GM23338 (cell line): ENCODE data around the gene TMPRSS5. TPM values are rescaled to one million over a fixed set of nuclear protein-coding genes. Genes with fewer than 3 reads are reported as not detected.

Experiments used
- ATAC-seq: fragments of 200-7000 bp; cut with Tn5 transposase; 3 replicates; pipeline ENCODE4 v1.9.1; 2020
- DNase-seq: peaks from one replicate; pipeline ENCODE4 v3.0.0-alpha.2; 2015; ENCODE audit warnings: low spot score
- H2AFZ ChIP-seq: fragments of 200-600 bp; sonication (generic); 2 replicates; pipeline ENCODE4 v1.8.0; 2016; ENCODE audit warnings: antibody characterized with exemption, mild to moderate bottlenecking, moderate library complexity
- H3F3A ChIP-seq: fragments of 200-600 bp; sonication (generic); replicated peaks from 2 replicates; pipeline ENCODE4 v1.8.0; 2017; ENCODE audit warnings: antibody characterized with exemption, mixed run types, low read depth
- H3K27ac ChIP-seq: fragments of 200-600 bp; sonication (generic); 2 replicates; pipeline ENCODE4 v1.6.1; 2016; ENCODE audit warnings: low read depth
- H3K27me3 ChIP-seq: fragments of 200-600 bp; sonication (generic); 2 replicates; pipeline ENCODE4 v1.8.0; 2016; ENCODE audit warnings: mild to moderate bottlenecking, mixed run types, moderate library complexity; ENCODE audit not compliant: insufficient read depth
- H3K36me3 ChIP-seq: fragments of 200-600 bp; sonication (generic); 2 replicates; pipeline ENCODE4 v1.8.0; 2016; ENCODE audit warnings: mild to moderate bottlenecking; ENCODE audit not compliant: insufficient read depth
- H3K4me1 ChIP-seq: fragments of 200-600 bp; sonication (generic); 2 replicates; pipeline ENCODE4 v1.8.0; 2016; ENCODE audit warnings: mild to moderate bottlenecking, moderate library complexity; ENCODE audit not compliant: insufficient read depth
- H3K4me2 ChIP-seq: fragments of 200-600 bp; sonication (generic); 2 replicates; pipeline ENCODE4 v1.7.1; 2017; ENCODE audit warnings: mixed run types
- H3K4me3 ChIP-seq: fragments of 200-600 bp; sonication (generic); 2 replicates; pipeline ENCODE4 v1.6.1; 2016; ENCODE audit warnings: mixed run types
- H3K79me2 ChIP-seq: fragments of 200-600 bp; sonication (generic); replicated peaks from 2 replicates; pipeline ENCODE4 v1.8.0; 2017; ENCODE audit warnings: mild to moderate bottlenecking; ENCODE audit not compliant: insufficient read depth
- H3K9me2 ChIP-seq: fragments of 200-600 bp; sonication (generic); 2 replicates; pipeline ENCODE4 v1.8.0; 2017; ENCODE audit not compliant: insufficient read depth
- H4K20me1 ChIP-seq: fragments of 200-600 bp; sonication (generic); replicated peaks from 2 replicates; pipeline ENCODE4 v1.8.0; 2017; ENCODE audit warnings: mild to moderate bottlenecking; ENCODE audit not compliant: insufficient read depth
- H3K27ac Mint-ChIP-seq: 2 replicates; pipeline ENCODE4 v1.8.0; 2020; ENCODE audit warnings: inconsistent platforms, mild to moderate bottlenecking, moderate library complexity, mixed read lengths
- H3K27me3 Mint-ChIP-seq: 3 replicates; pipeline ENCODE4 v1.8.0; 2022; ENCODE audit warnings: low read depth, mild to moderate bottlenecking, moderate library complexity, mixed read lengths, inconsistent platforms; ENCODE audit not compliant: insufficient read depth, poor library complexity
- H3K36me3 Mint-ChIP-seq: 3 replicates; pipeline ENCODE4 v1.8.0; 2021; ENCODE audit warnings: low read depth, mild to moderate bottlenecking, inconsistent platforms, moderate library complexity, mixed read lengths
- H3K4me1 Mint-ChIP-seq: 3 replicates; pipeline ENCODE4 v1.8.0; 2020; ENCODE audit warnings: mild to moderate bottlenecking, inconsistent platforms, mixed read lengths
- H3K4me3 Mint-ChIP-seq: 3 replicates; pipeline ENCODE4 v1.8.0; 2021; ENCODE audit warnings: moderate library complexity, mild to moderate bottlenecking, inconsistent platforms, mixed read lengths
- H3K9me3 Mint-ChIP-seq: 3 replicates; pipeline ENCODE4 v1.8.0; 2020; ENCODE audit warnings: moderate library complexity, mild to moderate bottlenecking, inconsistent platforms, mixed read lengths
- JUNB ChIP-seq: IDR thresholded peaks from one replicate; pipeline ENCODE4 v1.6.1; 2016; ENCODE audit warnings: antibody characterized with exemption; ENCODE audit not compliant: unreplicated experiment
- POLR2AphosphoS5 ChIP-seq: IDR thresholded peaks from 2 replicates; pipeline ENCODE4 v1.6.1; 2016; ENCODE audit warnings: antibody characterized with exemption, low read depth
- ZNF114 ChIP-seq: fragments of 250-450 bp; sonication (Bioruptor Pico); IDR thresholded peaks from 2 replicates; pipeline ENCODE4 v1.5.0; 2020; ENCODE audit warnings: mild to moderate bottlenecking, moderate library complexity
- ZNF331 ChIP-seq: fragments of 250-450 bp; sonication (Bioruptor Pico); IDR thresholded peaks from 2 replicates; pipeline ENCODE4 v1.5.0; 2020; ENCODE audit warnings: low read depth, mild to moderate bottlenecking, moderate library complexity
- polyA plus RNA-seq: library from polyadenylated mRNA; unstranded; fragments of >200 nt; fragmentation: Nextera tagmentation; extraction: Ambion mirVana; gene quantifications from 2 replicates; pipeline ENCODE4 v1.2.1, GENCODE V29; 2016
- total RNA-seq: library from RNA; depleted of rRNA; stranded (reverse); fragments of >200 nt; shearing (Covaris generic); gene quantifications from 2 replicates; pipeline ENCODE4 v1.2.3, GENCODE V29; 2014
- TF ChIP-seq, protein P1 (sequence below), 2 experiments: fragments of 200-600 bp in 1 of 2; sonication (generic) in 1 of 2; conservative IDR thresholded peaks; 2 replicates each; pipeline versions ENCODE4 v1.5.1 to v1.6.1; 2016 to 2017; ENCODE audit warnings: antibody characterized with exemption in 2 of 2, low read depth in 2 of 2, mild to moderate bottlenecking in 2 of 2, moderate library complexity in 1 of 2
- TF ChIP-seq, protein P2 (sequence below): IDR thresholded peaks from one replicate; pipeline ENCODE4 v1.6.1; 2018; ENCODE audit warnings: antibody characterized with exemption; ENCODE audit not compliant: unreplicated experiment

TMPRSS5 gene
- total and polyA plus RNA-seq, 2 experiments from 2014 or later = not detected

DNA sequence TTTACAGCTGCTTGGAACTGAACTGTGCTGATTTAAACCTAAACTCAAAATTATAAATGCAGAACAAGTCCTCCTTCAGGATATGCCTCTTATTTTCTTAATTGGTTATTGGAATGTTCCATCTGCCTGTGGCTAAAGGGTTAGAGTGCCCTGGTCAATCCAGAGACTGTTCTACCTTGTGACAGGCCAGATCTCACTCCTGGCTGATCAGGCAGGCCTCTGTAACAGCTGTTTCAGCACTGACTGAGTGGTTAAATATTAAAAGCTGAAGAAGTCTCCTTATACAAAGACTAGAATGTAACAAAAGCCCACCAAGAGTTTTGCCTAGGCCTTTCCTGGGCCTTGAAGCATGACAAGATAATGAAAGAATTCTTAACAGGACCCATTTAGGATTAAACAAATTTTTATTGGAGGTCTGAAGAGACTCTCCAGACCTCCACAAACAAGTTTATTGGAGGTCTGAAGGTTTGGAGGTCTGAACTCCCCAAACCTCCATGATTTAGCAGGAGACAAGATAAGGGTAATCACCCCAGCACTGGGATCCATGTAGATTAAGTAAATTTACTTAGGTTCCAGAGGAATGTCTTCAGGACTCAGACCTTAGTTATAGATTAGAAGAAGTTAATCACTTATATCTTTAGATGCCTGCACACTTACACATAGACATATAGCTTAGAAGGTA lies 35.8 kb downstream of the TMPRSS5 start (continued):
- TF ChIP-seq, protein P1, sequence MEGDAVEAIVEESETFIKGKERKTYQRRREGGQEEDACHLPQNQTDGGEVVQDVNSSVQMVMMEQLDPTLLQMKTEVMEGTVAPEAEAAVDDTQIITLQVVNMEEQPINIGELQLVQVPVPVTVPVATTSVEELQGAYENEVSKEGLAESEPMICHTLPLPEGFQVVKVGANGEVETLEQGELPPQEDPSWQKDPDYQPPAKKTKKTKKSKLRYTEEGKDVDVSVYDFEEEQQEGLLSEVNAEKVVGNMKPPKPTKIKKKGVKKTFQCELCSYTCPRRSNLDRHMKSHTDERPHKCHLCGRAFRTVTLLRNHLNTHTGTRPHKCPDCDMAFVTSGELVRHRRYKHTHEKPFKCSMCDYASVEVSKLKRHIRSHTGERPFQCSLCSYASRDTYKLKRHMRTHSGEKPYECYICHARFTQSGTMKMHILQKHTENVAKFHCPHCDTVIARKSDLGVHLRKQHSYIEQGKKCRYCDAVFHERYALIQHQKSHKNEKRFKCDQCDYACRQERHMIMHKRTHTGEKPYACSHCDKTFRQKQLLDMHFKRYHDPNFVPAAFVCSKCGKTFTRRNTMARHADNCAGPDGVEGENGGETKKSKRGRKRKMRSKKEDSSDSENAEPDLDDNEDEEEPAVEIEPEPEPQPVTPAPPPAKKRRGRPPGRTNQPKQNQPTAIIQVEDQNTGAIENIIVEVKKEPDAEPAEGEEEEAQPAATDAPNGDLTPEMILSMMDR (conservative IDR thresholded peaks at IDR 0.05; ENCODE audit: low read depth in 2 of 2) = no peak
- TF ChIP-seq ZNF331 (CRISPR knock-in tag) = no peak

DNA sequence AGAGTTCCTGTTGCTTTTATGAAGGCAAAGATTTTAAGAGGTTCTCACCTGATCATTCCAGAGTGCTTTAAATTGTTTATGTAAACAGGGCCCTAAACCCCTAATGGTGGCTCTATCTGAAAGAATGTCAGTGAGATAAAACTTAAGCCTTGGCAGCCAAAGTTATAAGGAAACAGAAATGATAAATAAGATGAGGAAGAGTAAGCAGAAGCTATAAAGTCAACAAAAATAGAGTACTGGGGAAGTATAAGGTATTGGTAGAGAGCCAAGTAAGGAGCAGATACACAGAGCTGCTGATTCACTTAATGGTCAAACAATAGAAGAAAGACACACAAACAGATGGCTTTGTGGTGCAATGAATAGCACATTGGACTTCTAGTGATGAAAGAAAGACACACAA lies 37.9 kb downstream of the TMPRSS5 start:
- TF ChIP-seq, protein P2, sequence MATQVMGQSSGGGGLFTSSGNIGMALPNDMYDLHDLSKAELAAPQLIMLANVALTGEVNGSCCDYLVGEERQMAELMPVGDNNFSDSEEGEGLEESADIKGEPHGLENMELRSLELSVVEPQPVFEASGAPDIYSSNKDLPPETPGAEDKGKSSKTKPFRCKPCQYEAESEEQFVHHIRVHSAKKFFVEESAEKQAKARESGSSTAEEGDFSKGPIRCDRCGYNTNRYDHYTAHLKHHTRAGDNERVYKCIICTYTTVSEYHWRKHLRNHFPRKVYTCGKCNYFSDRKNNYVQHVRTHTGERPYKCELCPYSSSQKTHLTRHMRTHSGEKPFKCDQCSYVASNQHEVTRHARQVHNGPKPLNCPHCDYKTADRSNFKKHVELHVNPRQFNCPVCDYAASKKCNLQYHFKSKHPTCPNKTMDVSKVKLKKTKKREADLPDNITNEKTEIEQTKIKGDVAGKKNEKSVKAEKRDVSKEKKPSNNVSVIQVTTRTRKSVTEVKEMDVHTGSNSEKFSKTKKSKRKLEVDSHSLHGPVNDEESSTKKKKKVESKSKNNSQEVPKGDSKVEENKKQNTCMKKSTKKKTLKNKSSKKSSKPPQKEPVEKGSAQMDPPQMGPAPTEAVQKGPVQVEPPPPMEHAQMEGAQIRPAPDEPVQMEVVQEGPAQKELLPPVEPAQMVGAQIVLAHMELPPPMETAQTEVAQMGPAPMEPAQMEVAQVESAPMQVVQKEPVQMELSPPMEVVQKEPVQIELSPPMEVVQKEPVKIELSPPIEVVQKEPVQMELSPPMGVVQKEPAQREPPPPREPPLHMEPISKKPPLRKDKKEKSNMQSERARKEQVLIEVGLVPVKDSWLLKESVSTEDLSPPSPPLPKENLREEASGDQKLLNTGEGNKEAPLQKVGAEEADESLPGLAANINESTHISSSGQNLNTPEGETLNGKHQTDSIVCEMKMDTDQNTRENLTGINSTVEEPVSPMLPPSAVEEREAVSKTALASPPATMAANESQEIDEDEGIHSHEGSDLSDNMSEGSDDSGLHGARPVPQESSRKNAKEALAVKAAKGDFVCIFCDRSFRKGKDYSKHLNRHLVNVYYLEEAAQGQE = no peak
- TF ChIP-seq, protein P1 (conservative IDR thresholded peaks at IDR 0.05; ENCODE audit: low read depth in 2 of 2) = peak in 1 of 2 experiments; percentile 15; a peak in 1 of 4 replicates
- Mint-ChIP-seq H3K27ac (no peak overlapping the region), H3K27me3 (no peaks in the 10 kb centered on the region), H3K9me3 (peaks cover 15% of the 10 kb centered on the region), H3K4me3 (no peak overlapping the region), H3K4me1 (peaks cover 20% of the 10 kb centered on the region), H3K36me3 (peaks cover 7% of the 10 kb centered on the region; the same call in 2 of the 3 replicates)
- no peaks in the 10 kb centered on the region for H4K20me1 ChIP-seq
- no peaks in the 10 kb centered on the region for H3F3A ChIP-seq
- no peak overlapping the region for H3K4me3 ChIP-seq
- ATAC-seq (no peak), DNase-seq (no peak)
- H3K4me2 ChIP-seq = no peak overlapping the region
- H3K36me3 ChIP-seq = no peaks in the 10 kb centered on the region
- H3K27me3 ChIP-seq = no peaks in the 10 kb centered on the region
- no peaks in the 10 kb centered on the region for H3K79me2 ChIP-seq
- no peak overlapping the region for H2AFZ ChIP-seq
- no peak overlapping the region for H3K27ac ChIP-seq
- H3K9me2 ChIP-seq = peaks cover 6% of the 10 kb centered on the region; the same call in 1 of the 2 replicates
- peaks cover 11% of the 10 kb centered on the region for H3K4me1 ChIP-seq

DNA sequence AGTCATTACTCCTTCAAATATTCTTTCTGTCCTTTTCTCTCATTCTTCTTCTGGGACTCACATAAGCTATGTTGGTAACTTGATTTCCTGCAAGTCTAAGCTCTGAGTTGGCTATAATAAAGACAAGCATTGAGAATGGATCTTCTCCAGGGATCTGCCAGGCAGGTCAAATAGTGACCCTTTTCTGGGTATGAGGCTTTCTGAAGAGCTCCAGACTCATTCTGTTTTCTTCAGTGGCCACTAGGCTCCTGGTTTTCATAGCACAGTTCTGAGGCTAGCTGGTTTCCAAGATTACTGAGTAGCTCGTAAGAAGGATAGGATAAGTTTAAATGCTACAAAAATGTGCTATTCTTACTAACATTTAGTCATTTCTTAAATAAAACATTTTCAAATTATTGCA lies 38.3 kb downstream of the TMPRSS5 start:
- Mint-ChIP-seq H3K27ac (no peak overlapping the region), H3K27me3 (no peaks in the 10 kb centered on the region), H3K4me1 (peaks cover 16% of the 10 kb centered on the region), H3K9me3 (peaks cover 15% of the 10 kb centered on the region), H3K4me3 (no peak overlapping the region), H3K36me3 (peaks cover 7% of the 10 kb centered on the region; the same call in 2 of the 3 replicates)
- no peak overlapping the region for H3K27ac ChIP-seq
- H3K27me3 ChIP-seq = no peaks in the 10 kb centered on the region
- ATAC-seq (no peak), DNase-seq (no peak)
- peaks cover 9% of the 10 kb centered on the region; the same call in 1 of the 2 replicates for H3K9me2 ChIP-seq
- H2AFZ ChIP-seq = no peak overlapping the region
- no peaks in the 10 kb centered on the region for H3K36me3 ChIP-seq
- no peak overlapping the region for H3K4me3 ChIP-seq
- H3F3A ChIP-seq = no peaks in the 10 kb centered on the region
- H4K20me1 ChIP-seq = no peaks in the 10 kb centered on the region
- H3K79me2 ChIP-seq = no peaks in the 10 kb centered on the region
- H3K4me1 ChIP-seq = peaks cover 11% of the 10 kb centered on the region
- H3K4me2 ChIP-seq = no peak overlapping the region
- TF ChIP-seq, protein P1 (conservative IDR thresholded peaks at IDR 0.05; ENCODE audit: low read depth in 2 of 2) = no peak
- TF ChIP-seq JUNB (no peak), POLR2AphosphoS5 (no peak), ZNF114 (CRISPR knock-in tag) (no peak)
